HepG2 (cell line): ENCODE measurements around the gene MCM8. TPM values are rescaled to one million over a fixed set of nuclear protein-coding genes. Genes with fewer than 3 reads are reported as not detected.
A peak's percentile ranks its signal among the peaks of the same experiment; 100 is the strongest.

ENCODE experiments used
- ATAC-seq: fragments of 200-7000 bp; cut with Tn5 transposase; 3 replicates; pipeline ENCODE4 v1.9.1; 2020; ENCODE audit warnings: mild to moderate bottlenecking, moderate library complexity
- BruUV-seq: library from RNA; stranded (reverse); fragments of 400-500 nt; replicated peaks from 2 replicates; lab custom pipeline; 2021; lab: Mats Ljungman, UMichigan
- CTCF ChIA-PET: fragments of 300-600 bp; formaldehyde crosslinking; extraction: SDS; loops from one replicate; lab custom pipeline; 2021; ENCODE audit warnings: low total read pairs, inconsistent platforms, low intra/inter-chr PET ratio; lab: Yijun Ruan, JAX
- POLR2A ChIA-PET: fragments of 350-600 bp; sonication (Branson Sonifier 250); formaldehyde crosslinking; loops from one replicate; lab custom pipeline; 2020; ENCODE audit warnings: antibody characterized with exemption, inconsistent platforms; lab: Yijun Ruan, JAX
- DNase-seq: peaks from one replicate; pipeline ENCODE4 v3.0.0-alpha.2; 2015; ENCODE audit warnings: low spot score
- FAIRE-seq: peaks from 3 replicates; lab custom pipeline; 2011; peaks lifted over from hg19 to GRCh38; lab: Jason Lieb, UNC
- H2AFZ ChIP-seq: one replicate; pipeline ENCODE4 v1.6.1; 2011; ENCODE audit warnings: low read length, inconsistent platforms
- H3K27ac ChIP-seq: fragments of 300-600 bp; 3 replicates; pipeline ENCODE4 v1.8.0; 2011; ENCODE audit warnings: mixed run types, mild to moderate bottlenecking, mixed read lengths, low read length, inconsistent platforms; ENCODE audit not compliant: insufficient read depth; ENCODE audit errors: extremely low read length
- H3K27me3 ChIP-seq, 2 experiments: fragments of 200-600 bp in 1 of 2; 2 replicates in 1 of 2; 3 replicates in 1 of 2; pipeline versions ENCODE4 v1.6.0 to v1.8.0; 2011; ENCODE audit warnings: low read length in 2 of 2, mild to moderate bottlenecking in 2 of 2, moderate library complexity in 2 of 2, inconsistent platforms in 1 of 2; ENCODE audit not compliant: insufficient read depth in 2 of 2, control insufficient read depth in 1 of 2
- H3K36me3 ChIP-seq, 2 experiments: fragments of 200-600 bp in 1 of 2; replicated peaks in 1 of 2; 2 replicates in 1 of 2; 3 replicates in 1 of 2; pipeline versions ENCODE4 v1.5.1 to v1.8.0; 2011; ENCODE audit warnings: low read length in 2 of 2, inconsistent platforms in 1 of 2; ENCODE audit not compliant: insufficient read depth in 2 of 2, control insufficient read depth in 1 of 2
- H3K4me1 ChIP-seq: 2 replicates; pipeline ENCODE4 v1.5.1; 2012; ENCODE audit warnings: low read length, inconsistent platforms; ENCODE audit not compliant: insufficient read depth
- H3K4me2 ChIP-seq: 2 replicates; pipeline ENCODE4 v1.6.0; 2011; ENCODE audit warnings: low read depth, low read length, inconsistent platforms
- H3K4me3 ChIP-seq, 3 experiments: fragments of 200-600 bp in 1 of 3; sonication (generic), shearing (Covaris generic) in 1 of 3; replicated peaks in 1 of 3; 2 replicates each; pipeline ENCODE4 v1.5.1; 2011 to 2016; ENCODE audit warnings: low read length in 3 of 3, inconsistent platforms in 2 of 3, low read depth in 2 of 3, mild to moderate bottlenecking in 2 of 3, control low read depth in 1 of 3, mixed read lengths in 1 of 3; ENCODE audit not compliant: insufficient read depth in 1 of 3
- H3K79me2 ChIP-seq: one replicate; pipeline ENCODE4 v1.6.1; 2011; ENCODE audit warnings: low read length, inconsistent platforms; ENCODE audit not compliant: insufficient read depth
- H3K9ac ChIP-seq: 2 replicates; pipeline ENCODE4 v1.6.0; 2011; ENCODE audit warnings: mild to moderate bottlenecking, low read depth, low read length, inconsistent platforms; ENCODE audit not compliant: insufficient read depth
- H3K9me3 ChIP-seq: 2 replicates; pipeline ENCODE4 v1.5.1; 2012; ENCODE audit warnings: mild to moderate bottlenecking, low read length
- H4K20me1 ChIP-seq: 2 replicates; pipeline ENCODE4 v1.6.0; 2011; ENCODE audit warnings: inconsistent platforms, mild to moderate bottlenecking, low read length, moderate library complexity; ENCODE audit not compliant: insufficient read depth
- ETV5 ChIP-seq: IDR thresholded peaks from 2 replicates; pipeline ENCODE4 v1.6.1; 2018; ENCODE audit warnings: missing biosample characterization, missing genetic modification reagents, inconsistent platforms, borderline replicate concordance
- HNRNPH1 ChIP-seq: fragments of 200-400 bp; formaldehyde crosslinking; optimal IDR thresholded peaks from 2 replicates; pipeline ENCODE3; 2017; ENCODE audit warnings: mild to moderate bottlenecking, low read depth, low read length
- HOXA7 ChIP-seq: sonication (generic); formaldehyde crosslinking; IDR thresholded peaks from 2 replicates; pipeline ENCODE4 v1.8.1; 2022; ENCODE audit warnings: mild to moderate bottlenecking, missing genetic modification reagents, moderate library complexity
- MLXIP ChIP-seq: sonication (generic); formaldehyde crosslinking; IDR thresholded peaks from 2 replicates; pipeline ENCODE4 v1.9.0; 2021; ENCODE audit warnings: missing genetic modification reagents, borderline replicate concordance
- POGK ChIP-seq: sonication (generic); formaldehyde crosslinking; conservative IDR thresholded peaks from 2 replicates; pipeline ENCODE4 v1.8.0; 2022; ENCODE audit warnings: mild to moderate bottlenecking, moderate library complexity, missing genetic modification reagents
- RARA ChIP-seq: IDR thresholded peaks from 2 replicates; pipeline ENCODE4 v1.6.1; 2016; ENCODE audit warnings: missing genetic modification reagents, missing compliant biosample characterization
- XRCC5 ChIP-seq: fragments of 200-400 bp; formaldehyde crosslinking; optimal IDR thresholded peaks from 2 replicates; pipeline ENCODE3; 2017; ENCODE audit warnings: mild to moderate bottlenecking, low read length
- WGBS: methylation state at CpG from one replicate; pipeline ENCODE4 v1.1.6; 2017; ENCODE audit warnings: low lambda C conversion rate; 5-methylcytosine and 5-hydroxymethylcytosine counted together
- in situ Hi-C: cut with HindIII; loops from 2 replicates; pipeline ENCODE4 v1.10.0; 2017; ENCODE audit warnings: low pct_unique_long_range_greater_than_20kb; ENCODE audit not compliant: extremely low pct_ligation_motif_present
- intact Hi-C: fragments of 100-400 bp; cut with micrococcal nuclease; formaldehyde crosslinking; loops from one replicate; pipeline ENCODE4 v1.10.0; 2022; ENCODE audit not compliant: unreplicated experiment
- polyA plus RNA-seq, 8 experiments: library from polyadenylated mRNA; depleted of rRNA in 3 of 8; stranded (reverse) in 7 of 8; unstranded in 1 of 8; fragments of >200 nt; fragmentation: Illumina TruSeq in 4 of 8; extraction: Trizol in 4 of 8; gene quantifications; 2 replicates each; pipeline versions ENCODE4 v1.2.1 to v1.2.3, GENCODE V29; 2011 to 2016; ENCODE audit warnings: low read depth in 4 of 8, missing spikeins in 1 of 8, mixed read lengths in 1 of 8; ENCODE audit not compliant: insufficient read depth in 1 of 8
- total RNA-seq, 5 experiments: library from RNA; depleted of rRNA; stranded (reverse); fragments of >200 nt; fragmentation: Illumina TruSeq; extraction: Trizol; gene quantifications; 2 replicates each; pipeline ENCODE4 v1.2.3, GENCODE V29; 2016; ENCODE audit warnings: low read depth in 1 of 5

Gene MCM8
- total and polyA plus RNA-seq, 2 of the 13 experiments (the other 11 are each of a cell fraction or from before 2014, with no cell fraction given) = 11.5 to 59.3 TPM

- no peak for DNase-seq
- FAIRE-seq = no peak
- H3K36me3 ChIP-seq = peaks cover 9 to 73% of the 10 kb centered on the region in 2 experiments
- no peak overlapping the region for H3K4me3 ChIP-seq
- no peaks in the 10 kb centered on the region for H3K27me3 ChIP-seq
- in situ Hi-C loops = no loop called here
- H4K20me1 ChIP-seq = no peaks in the 10 kb centered on the region
- TF ChIP-seq HOXA7 (CRISPR knock-in tag) (no peak), RARA (CRISPR knock-in tag) (no peak), POGK (CRISPR knock-in tag) (no peak), MLXIP (CRISPR knock-in tag) (no peak), XRCC5 (no peak), HNRNPH1 (no peak), ETV5 (CRISPR knock-in tag) (no peak)
- no peak overlapping the region for H3K4me2 ChIP-seq
- BruUV-seq = no TSS peak
- H3K79me2 ChIP-seq = no peaks in the 10 kb centered on the region
- intact Hi-C loops = no loop called here
- 100% methylated on average over 1 of the region's 1 CpG for WGBS
- no peak overlapping the region for H2AFZ ChIP-seq
- ChIA-PET POLR2A (no interaction called here), CTCF (no interaction called here)
- no peak overlapping the region for H3K9ac ChIP-seq
- H3K4me1 ChIP-seq = no peaks in the 10 kb centered on the region
- no peaks in the 10 kb centered on the region for H3K9me3 ChIP-seq
- no peak overlapping the region for H3K27ac ChIP-seq
- ATAC-seq = peak; percentile 87
Observed at GRCh38 chr20:5989539-5989938, 39.1 kb downstream of the MCM8 start.
